HG03060 (cell line): ENCODE data around the gene GNL2.
"Not testable (repeated sequence)": the region's sequence is repeated elsewhere in the genome, so short reads cannot be mapped to it uniquely, and the experiment has no call there.

Experiments used
- ATAC-seq: cut with Tn5 transposase; IDR thresholded peaks from one replicate; pipeline ENCODE4 v1.9.1; 2021; ENCODE audit warnings: low read depth, moderate number of reproducible peaks; ENCODE audit not compliant: unreplicated experiment

GNL2 gene

DNA sequence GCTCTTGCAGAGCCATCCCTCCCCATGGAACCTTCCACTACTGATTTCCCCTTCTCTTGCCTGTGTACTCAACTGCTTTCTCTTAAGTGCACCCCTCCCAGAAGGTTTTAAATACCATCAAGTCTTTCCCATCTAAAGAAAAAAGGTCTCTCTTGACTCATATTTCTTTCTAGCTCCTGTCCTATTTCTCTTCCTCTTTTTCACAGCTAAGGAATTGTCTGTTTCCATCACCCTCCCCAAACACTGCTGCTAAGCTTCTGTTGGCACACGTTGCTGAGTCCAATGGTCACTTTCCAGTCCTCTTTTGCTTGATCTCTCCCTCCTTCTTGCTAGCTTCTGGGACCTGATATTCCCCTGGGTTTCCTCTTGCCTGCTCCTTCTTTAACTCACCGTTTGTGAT, 13.3 kb upstream of the GNL2 start:
- ATAC-seq, result no peak

DNA sequence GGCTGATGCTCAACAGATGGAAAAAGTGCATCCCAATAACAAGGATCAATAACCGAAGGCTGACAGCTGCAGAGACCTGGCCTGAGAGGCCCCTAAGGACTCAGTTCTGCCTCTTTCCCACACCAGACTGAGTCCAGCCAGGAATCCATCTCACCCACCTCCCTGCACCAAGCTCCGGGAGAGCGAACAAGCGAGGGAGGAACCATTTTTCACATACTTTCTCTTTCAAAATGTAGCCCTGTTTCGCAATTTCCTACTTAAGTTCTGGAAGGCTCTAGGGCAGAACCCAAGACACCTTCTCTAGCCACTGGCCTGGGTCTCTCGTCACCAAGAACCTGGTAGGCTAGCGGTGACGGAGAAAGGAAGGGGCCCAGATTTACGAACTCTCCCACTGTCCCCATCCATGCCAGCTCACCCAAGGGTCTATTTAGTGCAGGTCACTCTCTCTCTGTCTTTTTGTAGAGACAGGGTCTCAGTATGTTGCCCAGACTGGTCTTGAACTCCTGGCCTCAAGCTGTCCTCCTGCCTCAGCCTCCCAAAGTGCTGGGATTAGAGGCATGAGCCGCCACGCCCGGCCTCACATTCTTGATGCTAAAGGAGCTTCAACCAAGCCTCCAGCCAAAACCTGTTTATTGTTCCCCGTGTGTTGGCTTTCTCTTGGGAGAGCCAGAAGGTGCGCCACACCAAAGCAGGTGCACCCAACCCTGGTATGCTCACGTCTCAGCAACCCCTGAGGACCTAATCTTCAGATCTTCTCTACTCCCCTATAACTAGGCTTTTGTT, 10.9 kb upstream of the GNL2 start:
- ATAC-seq, result no peak

DNA sequence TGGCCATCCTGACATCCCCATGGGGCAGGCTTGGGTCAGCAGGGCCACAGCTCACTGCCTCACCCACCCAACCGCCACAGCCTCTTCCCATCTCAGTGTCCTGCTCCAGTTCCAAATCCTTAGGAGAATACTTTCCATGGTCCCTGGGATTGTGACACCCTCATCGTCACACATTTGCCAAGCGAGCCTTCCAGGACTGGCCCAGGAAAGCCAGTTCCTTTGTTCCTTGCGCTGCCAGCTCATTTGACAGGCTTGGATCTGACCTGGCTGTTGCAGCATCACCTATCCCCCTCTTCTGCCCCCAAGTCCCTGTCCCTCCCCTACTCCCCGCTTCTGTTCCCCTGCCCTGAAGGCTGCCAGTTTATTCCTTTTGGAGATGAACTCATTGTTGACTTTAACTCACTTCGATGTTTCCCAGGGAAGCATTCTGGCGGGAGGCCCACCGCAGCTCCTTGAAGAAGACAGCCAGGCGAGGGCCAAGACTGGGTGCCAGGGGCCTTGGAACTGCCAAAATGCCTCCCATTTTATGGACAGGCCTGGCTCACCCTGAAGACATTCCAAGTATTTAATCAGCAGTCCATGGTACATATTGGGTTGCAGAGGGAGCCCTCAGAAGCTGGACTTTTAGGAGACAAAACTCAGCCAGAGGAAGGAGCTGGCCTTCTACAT, 10.2 kb upstream of the GNL2 start:
- no peak for ATAC-seq

DNA sequence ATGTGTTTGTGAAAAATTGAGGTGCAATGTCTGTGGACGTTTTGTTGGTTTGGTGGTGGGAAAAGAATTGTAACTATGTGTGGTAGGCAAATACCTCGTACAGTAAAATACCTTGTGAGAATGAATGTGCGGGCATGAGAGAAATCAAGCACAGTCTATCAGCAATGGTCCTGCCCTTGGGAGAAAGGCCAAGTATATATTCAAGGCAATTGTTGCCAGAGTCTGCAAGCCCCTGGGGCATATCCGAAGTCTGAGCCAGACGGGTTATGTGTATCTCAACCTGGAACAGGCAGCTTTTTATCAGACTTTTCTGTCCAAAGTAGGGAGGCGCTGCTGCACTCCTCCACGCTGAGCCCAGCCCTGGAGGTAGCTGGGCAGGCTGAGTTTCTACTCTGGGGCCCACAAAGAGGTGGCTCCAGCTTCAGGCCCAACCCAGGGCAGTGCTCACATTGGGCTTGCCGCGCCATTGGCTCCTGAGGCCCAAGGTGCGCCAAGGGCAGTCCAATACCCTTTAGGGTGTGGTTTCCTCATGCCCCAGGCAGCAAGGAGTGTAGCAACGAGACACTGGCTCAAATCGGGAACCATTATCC, 9.4 kb upstream of the GNL2 start:
- ATAC-seq, result no peak

DNA sequence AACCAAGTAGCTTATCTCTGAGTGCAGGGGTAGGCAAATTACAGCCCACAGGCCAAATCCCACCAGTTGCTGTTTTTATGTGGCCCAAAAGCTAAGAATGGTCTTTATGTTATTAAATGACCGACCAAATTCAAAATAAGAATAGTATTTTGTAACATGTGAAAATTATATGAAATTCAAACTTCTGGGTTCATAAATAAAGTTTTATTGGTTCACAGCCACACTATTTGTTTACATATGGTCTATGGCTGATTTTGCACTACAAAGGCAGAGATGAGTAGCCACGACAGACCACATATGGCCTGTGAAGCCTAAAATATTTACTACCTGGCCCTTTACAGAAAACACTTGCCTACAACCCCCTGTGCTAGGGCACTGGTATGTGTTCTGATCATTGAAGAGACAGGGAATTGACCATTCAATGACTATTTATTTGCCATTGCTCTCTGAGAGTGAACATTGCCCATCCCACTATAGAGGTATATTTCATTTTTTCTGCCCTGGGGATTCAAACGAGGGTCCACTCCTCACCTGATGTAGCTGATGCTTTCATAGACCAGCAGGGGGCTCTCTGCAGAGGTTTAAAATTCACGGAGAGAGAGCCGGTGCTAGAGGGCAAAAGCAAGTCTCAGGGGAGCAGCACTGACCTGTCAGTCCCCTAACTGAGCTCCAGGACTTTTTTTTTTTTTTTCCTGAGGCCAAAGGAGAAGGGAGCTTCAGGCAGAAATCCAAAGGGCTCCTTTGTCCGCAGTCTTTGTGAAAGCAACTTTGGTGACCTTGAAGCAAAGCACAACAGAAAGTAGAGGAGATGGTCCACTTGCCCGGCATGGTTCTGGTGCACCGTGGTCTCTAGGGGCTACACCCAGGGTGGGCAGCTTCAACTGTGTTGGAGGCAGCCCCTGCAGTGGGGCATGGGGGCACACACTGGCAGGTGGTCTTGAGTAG, 7.3 kb upstream of the GNL2 start:
- no peak for ATAC-seq

DNA sequence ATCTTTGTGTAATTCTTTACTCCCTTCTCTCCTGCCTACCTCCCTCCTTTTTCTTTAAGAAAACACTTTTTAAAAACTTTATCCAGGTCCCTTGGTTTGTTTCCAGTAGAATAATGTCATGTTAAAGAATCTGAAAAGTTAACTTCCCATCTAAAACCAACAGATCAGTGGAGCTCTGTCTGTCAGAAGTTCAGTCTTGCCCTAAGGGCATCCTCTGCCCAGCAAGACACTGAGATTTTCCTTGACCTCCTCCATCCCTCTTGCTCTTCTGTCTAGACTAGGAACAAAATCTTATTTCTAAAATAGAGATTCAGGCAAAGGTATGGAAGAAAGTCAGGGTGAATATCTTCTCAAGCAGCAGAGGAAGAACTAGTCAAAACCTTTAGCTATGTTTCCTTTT, 5.7 kb upstream of the GNL2 start:
- ATAC-seq, result no peak

DNA sequence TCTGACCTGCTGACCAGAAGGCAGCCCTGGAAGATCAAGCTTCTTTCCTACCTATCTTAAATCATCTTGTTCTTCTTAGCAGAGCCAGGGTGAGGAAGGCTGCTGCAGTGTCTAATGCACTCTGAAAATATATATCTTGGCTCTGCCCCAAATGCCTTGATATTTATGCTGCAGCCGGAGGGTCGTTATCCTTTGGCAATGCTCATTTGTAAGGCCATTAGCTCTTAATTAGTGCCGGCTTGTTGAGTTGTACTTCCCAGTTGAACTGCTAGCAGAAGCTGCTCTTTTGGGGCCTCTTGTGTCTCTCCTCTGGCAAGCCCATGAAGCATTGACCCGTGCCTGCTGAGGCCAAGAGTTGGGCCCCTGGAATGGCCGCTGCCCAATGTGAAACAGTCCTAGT, 4.2 kb upstream of the GNL2 start:
- no peak for ATAC-seq

DNA sequence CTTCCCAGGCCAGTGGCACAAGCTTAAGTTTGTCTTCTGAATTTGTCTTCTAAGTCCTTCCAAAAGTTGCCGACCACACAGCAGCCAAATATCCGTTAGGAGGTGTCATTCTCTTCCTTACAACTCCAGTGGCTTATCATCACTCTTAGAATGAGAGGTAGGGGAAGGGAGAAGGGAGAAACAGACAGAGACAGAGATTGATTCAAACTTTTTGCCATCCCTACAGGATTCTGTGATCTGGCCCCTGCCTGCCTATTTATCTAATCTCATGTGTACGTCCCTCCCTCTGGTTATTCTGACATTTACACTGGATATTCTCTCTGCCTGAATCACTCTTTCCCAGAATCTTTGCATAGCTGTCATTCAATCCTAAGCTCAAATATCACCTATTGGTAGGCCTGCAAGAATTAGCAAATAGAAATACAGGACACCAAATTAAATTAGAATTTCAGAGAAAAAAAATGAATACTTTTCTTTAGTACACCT, 488 bp upstream of the GNL2 start:
- no peak for ATAC-seq

DNA sequence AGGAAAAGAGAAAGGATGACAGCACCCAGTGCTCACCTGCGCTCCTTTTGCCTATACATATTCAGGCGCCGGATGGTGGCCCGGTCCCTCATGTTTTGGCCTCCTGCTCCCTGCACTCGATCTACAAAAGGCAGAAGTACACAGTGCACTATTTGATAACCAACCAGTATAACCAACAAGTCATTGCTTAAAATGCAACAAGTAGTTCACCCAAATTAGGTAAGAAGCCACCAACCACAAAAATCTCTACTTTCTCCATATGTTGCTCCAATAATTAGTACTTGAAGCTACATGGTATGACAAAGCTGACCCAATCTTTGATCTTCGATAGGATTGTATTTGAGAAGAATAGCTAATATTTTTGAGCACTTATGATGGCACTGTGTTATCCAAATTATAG, 2.0 kb downstream of the GNL2 start:
- no peak for ATAC-seq

DNA sequence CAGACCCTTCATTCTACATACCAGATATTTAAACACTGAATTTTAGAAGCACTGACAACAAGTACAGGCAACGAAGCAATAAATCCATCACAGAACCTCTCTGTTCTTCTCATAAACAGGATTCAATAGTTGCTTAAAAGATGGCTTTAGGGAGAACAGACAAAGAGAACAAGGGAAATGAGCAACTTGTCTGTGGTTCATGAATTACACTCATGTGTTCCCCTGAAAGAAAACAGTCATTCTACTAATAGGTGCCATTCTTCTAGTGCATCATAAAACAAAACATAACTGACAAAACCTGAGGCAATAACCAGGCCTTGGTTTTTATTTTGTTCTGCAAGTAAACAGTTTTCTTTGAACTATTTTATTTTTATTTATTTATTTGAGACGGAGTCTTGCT, 6.8 kb downstream of the GNL2 start:
- no peak for ATAC-seq

DNA sequence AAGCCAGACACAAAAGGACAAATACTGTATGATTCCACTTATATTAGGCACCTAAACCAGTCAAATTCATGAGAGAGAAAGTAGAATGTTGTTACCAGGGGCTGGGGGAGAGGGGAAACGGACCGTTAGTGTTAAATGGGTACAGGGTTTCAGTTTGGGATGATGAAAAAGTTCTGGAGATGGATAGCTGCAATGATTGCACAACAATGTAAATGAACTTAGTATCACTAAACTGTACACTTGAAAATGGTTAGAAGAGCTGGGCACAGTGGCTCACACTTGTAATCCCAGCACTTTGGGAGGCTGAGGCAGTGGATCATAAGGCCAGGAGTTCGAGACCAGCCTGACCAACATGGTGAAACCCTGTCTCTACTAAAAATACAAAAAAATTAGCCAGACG, 11.2 kb downstream of the GNL2 start:
- not testable (repeated sequence) for ATAC-seq

DNA sequence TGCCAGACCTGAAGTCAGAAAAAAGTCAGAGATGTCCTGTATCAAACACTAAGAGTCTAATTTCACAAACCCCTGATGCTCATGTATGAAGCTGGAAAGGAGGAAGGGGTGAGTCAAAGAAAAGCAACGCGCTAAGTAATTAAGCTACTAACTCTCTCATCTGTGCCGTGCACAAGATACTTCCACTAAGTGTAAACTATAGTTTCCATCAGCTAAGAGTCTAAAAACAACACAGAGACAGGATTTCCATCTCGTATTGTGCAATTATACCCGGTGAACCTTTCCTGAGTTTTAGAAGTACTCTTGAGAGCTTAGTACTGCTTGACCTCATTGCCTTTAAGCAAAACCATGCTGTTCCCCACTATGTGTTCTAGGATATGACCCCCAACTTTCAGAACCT, 20.0 kb downstream of the GNL2 start:
- no peak for ATAC-seq

DNA sequence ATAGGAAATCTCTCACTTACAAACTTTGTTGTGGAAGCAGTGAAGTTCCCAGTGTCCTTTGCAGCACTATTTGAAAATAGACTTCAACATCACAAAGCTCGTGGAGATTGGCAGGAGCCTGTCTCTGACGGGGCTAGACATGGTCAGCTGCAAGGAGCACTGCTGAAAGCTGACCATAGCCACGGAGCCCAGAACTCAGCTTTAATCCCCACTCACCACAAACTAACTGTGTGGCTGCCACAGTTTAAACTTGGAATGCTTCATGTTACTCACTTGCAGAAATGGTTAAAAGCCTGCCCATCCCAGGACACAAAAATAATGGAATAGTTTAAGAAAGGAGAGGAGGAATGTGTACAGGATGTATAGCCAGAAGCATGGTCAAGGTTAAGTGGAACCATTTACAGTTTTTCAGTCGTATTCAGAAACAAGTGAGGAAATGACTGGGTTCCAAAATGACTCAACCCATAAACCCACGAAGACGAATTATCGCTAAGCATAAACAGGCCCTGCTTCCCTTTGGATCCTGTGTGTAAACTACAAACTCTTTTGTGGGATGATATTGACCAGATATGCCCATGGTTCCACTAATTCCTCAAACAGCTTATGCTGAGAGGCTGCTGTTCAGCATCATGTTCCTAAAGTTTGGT, 20.8 kb downstream of the GNL2 start:
- ATAC-seq, result no peak

DNA sequence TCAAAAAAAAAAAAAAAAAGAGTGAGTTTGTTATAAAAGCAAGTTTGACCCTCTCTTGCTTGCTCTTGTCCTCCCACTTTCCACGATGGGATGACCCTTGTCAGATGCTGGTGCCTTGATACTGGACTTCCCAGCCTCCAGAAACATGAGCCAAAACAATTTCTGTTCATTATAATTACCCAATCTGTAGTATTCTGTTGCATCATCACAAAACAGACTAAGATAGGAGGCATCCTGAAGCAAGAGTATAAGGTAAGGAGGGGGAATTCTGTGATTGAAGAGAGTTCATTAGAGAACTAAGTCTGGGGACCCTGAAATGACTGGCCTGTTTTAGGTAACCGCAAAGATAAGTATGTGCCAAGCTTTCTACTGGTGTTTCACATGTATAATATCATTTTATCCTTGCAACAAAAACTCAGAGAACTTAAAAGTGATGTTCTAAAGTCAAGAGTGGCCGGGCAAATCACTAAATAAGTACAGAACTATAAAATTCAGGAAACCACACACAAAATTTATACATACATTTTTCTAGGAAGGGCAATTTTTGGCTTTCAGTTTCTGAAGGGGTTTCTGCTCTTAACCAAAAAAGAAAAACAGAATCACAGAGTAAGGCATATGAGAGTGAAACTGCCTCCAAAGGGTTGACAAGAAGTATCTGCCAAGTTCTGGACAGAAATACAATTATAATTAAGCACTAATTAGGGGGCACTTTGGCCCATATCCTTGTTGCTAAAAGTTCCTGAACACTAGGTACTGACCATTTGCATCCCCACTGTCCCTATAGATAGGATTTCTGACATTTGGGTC, 25.0 kb downstream of the GNL2 start:
- ATAC-seq, result no peak

DNA sequence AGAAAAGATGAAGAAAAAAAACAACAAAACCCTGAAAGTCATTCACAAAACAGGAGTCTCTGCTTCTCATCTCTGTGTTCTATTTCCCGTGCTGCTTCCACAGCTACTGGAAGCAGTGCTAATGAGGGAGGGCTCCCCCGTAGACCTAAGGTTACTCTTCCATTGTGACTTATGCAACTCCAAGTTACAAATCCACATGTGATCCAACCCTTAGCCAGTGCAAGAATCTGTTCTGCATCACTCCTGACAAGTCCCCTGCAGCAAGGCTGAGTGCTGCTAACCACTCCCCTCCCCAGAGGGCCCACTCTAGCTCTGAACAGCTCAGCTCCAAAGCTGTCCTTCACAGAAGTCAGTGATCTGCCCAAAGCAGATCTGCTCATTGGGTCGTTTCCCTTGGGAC, 28.7 kb downstream of the GNL2 start:
- ATAC-seq, result no peak

DNA sequence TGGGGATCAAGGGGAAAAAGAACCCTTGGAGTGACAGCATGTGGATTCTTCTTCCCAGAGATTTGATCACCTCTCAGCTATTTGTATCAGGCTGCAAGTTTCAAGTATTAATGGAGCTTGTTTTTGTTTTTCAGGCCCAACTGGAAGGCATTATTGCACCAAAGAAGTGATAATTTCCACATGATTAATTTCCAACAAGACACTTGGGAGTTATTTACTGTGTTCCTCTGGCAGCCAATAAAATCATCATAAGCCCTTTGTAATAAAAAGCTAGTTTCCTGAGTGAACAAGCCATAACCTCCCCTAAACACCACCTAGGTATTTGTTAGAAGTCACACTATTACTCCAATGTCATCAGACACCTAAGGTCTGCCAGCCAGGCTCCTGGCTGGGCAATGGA, 30.8 kb downstream of the GNL2 start:
- no peak for ATAC-seq

DNA sequence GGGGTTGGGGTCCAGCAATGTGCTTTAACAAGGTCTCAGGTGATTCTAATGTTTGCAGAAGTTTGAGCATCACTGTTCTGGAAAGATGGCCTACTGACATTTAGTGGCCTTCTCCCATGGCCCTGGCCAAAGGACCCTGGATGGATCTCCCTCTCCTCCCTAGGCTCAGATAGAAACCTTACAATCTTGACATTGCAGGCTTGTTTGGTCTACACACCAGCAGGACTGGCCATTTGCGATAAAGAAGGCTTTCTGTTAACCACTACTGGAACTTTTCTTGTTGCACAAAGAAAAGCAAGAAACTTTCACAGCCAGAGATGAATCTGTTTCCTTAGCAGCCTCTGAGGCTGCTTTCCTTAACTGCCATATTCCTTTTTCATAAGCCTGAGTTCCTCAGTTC, 32.8 kb downstream of the GNL2 start:
- ATAC-seq, result no peak

DNA sequence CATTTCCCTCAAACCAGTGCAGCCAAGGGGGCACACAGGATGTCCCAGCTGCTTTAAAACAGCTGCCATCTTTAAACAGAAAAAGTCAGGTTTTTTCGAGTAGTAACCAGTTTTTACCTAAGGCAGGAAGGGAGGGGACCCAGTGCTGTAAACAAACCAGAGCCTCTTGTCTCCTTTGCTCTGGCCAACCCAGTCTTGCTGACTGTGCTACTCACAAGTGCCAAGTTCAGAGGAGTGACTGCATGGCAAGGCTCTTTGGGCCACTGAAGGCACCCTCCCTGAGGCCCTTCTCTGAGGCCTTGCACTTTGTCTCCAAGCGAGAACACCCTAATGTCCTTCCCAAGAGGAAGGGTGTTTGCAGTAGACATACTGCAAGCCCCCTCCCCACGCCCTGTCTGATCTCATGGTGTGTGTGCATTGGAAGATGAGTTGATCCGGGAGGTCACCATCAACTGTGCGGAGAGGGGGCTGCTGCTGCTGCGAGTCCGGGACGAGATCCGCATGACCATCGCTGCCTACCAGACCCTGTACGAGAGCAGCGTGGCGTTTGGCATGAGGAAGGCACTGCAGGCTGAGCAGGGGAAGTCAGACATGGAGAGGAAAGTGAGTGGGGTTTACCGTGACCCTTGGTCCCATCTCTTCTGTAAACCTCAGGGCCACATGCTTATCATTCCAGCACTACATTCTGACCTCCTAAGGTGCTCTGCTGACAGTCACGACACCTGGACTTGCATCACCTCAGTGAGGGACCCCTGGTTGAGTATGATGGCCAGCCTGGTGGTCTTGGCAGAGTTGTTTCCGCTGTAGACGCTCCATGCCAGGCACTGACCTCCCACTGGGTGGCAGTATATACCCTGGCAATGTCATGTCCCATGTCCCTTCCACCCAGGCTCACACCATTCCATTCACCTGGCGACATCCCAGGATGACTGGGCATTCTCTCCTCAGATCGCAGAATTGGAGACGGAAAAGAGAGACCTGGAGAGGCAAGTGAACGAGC, 34.3 kb downstream of the GNL2 start:
- ATAC-seq, result no peak
